GM21528 (cell line): ENCODE results near the gene PRKAR2B.
"Not testable (repeated sequence)": the region's sequence is repeated elsewhere in the genome, so short reads cannot be mapped to it uniquely, and the experiment has no call there.

Experiments
- ATAC-seq: cut with Tn5 transposase; IDR thresholded peaks from one replicate; pipeline ENCODE4 v1.9.1; 2021; ENCODE audit warnings: mild to moderate bottlenecking, moderate library complexity; ENCODE audit not compliant: unreplicated experiment, low FRiP score

The PRKAR2B gene

GRCh38 chr7:107046491-107047259, 2.2 kb downstream of the PRKAR2B start:
- ATAC-seq = no peak

- ATAC-seq = no peak
Measured at GRCh38 chr7:107047902-107048782, 3.6 kb downstream of the PRKAR2B start.

- no peak for ATAC-seq
Measured at GRCh38 chr7:107048783-107049418, 4.4 kb downstream of the PRKAR2B start.

GRCh38 chr7:107049480-107049879, 5.0 kb downstream of the PRKAR2B start:
- ATAC-seq = no peak

GRCh38 chr7:107049971-107050532, 5.5 kb downstream of the PRKAR2B start:
- no peak for ATAC-seq

- no peak for ATAC-seq
Measured at GRCh38 chr7:107051376-107051775, 6.9 kb downstream of the PRKAR2B start.

- not testable (repeated sequence) for ATAC-seq
Measured at GRCh38 chr7:107054965-107055364, 10.5 kb downstream of the PRKAR2B start.

GRCh38 chr7:107056058-107056457, 11.6 kb downstream of the PRKAR2B start:
- ATAC-seq = not testable (repeated sequence)

- no peak for ATAC-seq
Measured at GRCh38 chr7:107056728-107057473, 12.4 kb downstream of the PRKAR2B start.

GRCh38 chr7:107057474-107057833, 12.9 kb downstream of the PRKAR2B start:
- no peak for ATAC-seq

GRCh38 chr7:107059468-107059867, 15.0 kb downstream of the PRKAR2B start:
- ATAC-seq = no peak

GRCh38 chr7:107063245-107064120, 19.0 kb downstream of the PRKAR2B start:
- no peak for ATAC-seq

GRCh38 chr7:107064255-107064654, 19.8 kb downstream of the PRKAR2B start:
- no peak for ATAC-seq

- ATAC-seq = no peak
Measured at GRCh38 chr7:107065929-107066247, 21.4 kb downstream of the PRKAR2B start.

GRCh38 chr7:107068156-107068555, 23.7 kb downstream of the PRKAR2B start:
- no peak for ATAC-seq

GRCh38 chr7:107069457-107069856, 25.0 kb downstream of the PRKAR2B start:
- no peak for ATAC-seq

- ATAC-seq = no peak
Measured at GRCh38 chr7:107070710-107071109, 26.2 kb downstream of the PRKAR2B start.

GRCh38 chr7:107071129-107071528, 26.6 kb downstream of the PRKAR2B start:
- no peak for ATAC-seq

- ATAC-seq = no peak
Measured at GRCh38 chr7:107072133-107072532, 27.6 kb downstream of the PRKAR2B start.
